SU-DHL-6 (cell line): ENCODE measurements around the gene CATSPER2.
"Not testable (repeated sequence)": the region's sequence is repeated elsewhere in the genome, so short reads cannot be mapped to it uniquely, and the experiment has no call there.

ENCODE experiments used
- H2AFZ ChIP-seq: fragments of 200-600 bp; sonication (generic); 2 replicates; pipeline ENCODE4 v1.6.1; 2014; ENCODE audit warnings: low read depth, mild to moderate bottlenecking, moderate library complexity, mixed read lengths, antibody characterized with exemption, low read length; ENCODE audit not compliant: severe bottlenecking
- H3F3A ChIP-seq: fragments of 200-600 bp; shearing (Covaris generic); 2 replicates; pipeline ENCODE4 v1.6.0; 2016; ENCODE audit warnings: antibody characterized with exemption, mild to moderate bottlenecking; ENCODE audit not compliant: insufficient read depth
- H3K27ac ChIP-seq: fragments of 200-600 bp; sonication (generic); 2 replicates; pipeline ENCODE4 v1.5.1; 2016; ENCODE audit warnings: low read depth, mild to moderate bottlenecking, low read length, moderate library complexity, mixed read lengths
- H3K27me3 ChIP-seq: fragments of 200-600 bp; sonication (generic), shearing (Covaris generic); 2 replicates; pipeline ENCODE4 v1.6.0; 2014; ENCODE audit warnings: mild to moderate bottlenecking, low read length
- H3K36me3 ChIP-seq: fragments of 200-600 bp; sonication (generic); 2 replicates; pipeline ENCODE4 v1.6.1; 2014; ENCODE audit warnings: mild to moderate bottlenecking, low read length, mixed read lengths
- H3K4me2 ChIP-seq: fragments of 300-600, 200-600 bp; shearing (Covaris generic), sonication (generic); 2 replicates; pipeline ENCODE4 v1.6.0; 2014; ENCODE audit warnings: low read length, low read depth, mild to moderate bottlenecking; ENCODE audit not compliant: poor library complexity, severe bottlenecking
- H3K4me3 ChIP-seq: fragments of 200-600 bp; sonication (generic); 2 replicates; pipeline ENCODE4 v1.5.1; 2014; ENCODE audit warnings: antibody characterized with exemption, low read length, mild to moderate bottlenecking, mixed read lengths; ENCODE audit not compliant: insufficient read depth, poor library complexity, severe bottlenecking
- H3K79me2 ChIP-seq: fragments of 200-600 bp; sonication (generic); 2 replicates; pipeline ENCODE4 v1.6.1; 2014; ENCODE audit warnings: mild to moderate bottlenecking, low read length, moderate library complexity; ENCODE audit not compliant: insufficient read depth
- H3K9ac ChIP-seq: fragments of 200-600 bp; sonication (generic); 2 replicates; pipeline ENCODE4 v1.7.0; 2014; ENCODE audit warnings: mild to moderate bottlenecking, low read length
- H3K9me2 ChIP-seq: fragments of 200-600 bp; sonication (generic); replicated peaks from 2 replicates; pipeline ENCODE4 v1.6.1; 2014; ENCODE audit warnings: low read length; ENCODE audit not compliant: insufficient read depth
- H3K9me3 ChIP-seq: fragments of 200-600 bp; sonication (generic); 2 replicates; pipeline ENCODE4 v1.6.1; 2014; ENCODE audit warnings: low read length, mixed read lengths; ENCODE audit not compliant: insufficient read depth
- H4K20me1 ChIP-seq: fragments of 200-600 bp; sonication (generic); 2 replicates; pipeline ENCODE4 v1.6.1; 2014; ENCODE audit warnings: low read depth, mild to moderate bottlenecking, antibody characterized with exemption, low read length, moderate library complexity, mixed read lengths
- EZH2phosphoT487 ChIP-seq: fragments of 200-600 bp; sonication (generic), shearing (Covaris generic); conservative IDR thresholded peaks from 2 replicates; pipeline ENCODE4 v1.6.1; 2018; ENCODE audit warnings: mild to moderate bottlenecking, antibody characterized with exemption, low read length, moderate library complexity, mixed read lengths
- TF ChIP-seq, protein P1 (sequence below): fragments of 200-600 bp; sonication (generic); IDR thresholded peaks from one replicate; pipeline ENCODE4 v1.5.1; 2017; ENCODE audit warnings: antibody characterized with exemption, mild to moderate bottlenecking, low read length, moderate library complexity; ENCODE audit not compliant: insufficient read depth, poor library complexity, severe bottlenecking

Gene CATSPER2

DNA sequence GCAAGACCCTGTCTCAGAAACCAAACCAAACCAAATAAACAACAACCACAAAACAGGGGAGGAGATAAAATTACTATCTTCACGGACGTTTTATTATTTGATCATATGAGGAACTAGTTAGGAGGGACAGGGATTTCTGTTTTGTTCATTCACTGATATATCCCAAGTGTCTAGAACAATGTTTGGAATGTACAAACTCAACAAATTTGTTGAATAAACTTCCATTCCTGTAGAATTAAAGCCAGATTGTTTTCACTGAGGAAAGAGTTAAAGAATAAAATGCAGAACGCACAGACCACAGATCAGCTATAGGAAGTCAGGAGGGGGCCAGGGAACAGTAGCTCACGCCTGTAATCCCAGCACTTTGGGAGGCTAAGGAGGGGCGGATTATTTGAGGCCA lies 23.5 kb downstream of the CATSPER2 start:
- Histone ChIP-seq H3K36me3 (no peaks in the 10 kb centered on the region), H3K4me3 (no peak overlapping the region), H4K20me1 (no peaks in the 10 kb centered on the region), H3K27me3 (no peaks in the 10 kb centered on the region), H3K9me3 (no peaks in the 10 kb centered on the region), H3K27ac (no peak overlapping the region), H3K4me2 (no peak overlapping the region), H3K9me2 (no peaks in the 10 kb centered on the region), H2AFZ (no peak overlapping the region), H3K9ac (no peak overlapping the region), H3F3A (no peaks in the 10 kb centered on the region), H3K79me2 (no peaks in the 10 kb centered on the region)
- TF ChIP-seq EZH2phosphoT487 = no peak
- TF ChIP-seq, protein P1, sequence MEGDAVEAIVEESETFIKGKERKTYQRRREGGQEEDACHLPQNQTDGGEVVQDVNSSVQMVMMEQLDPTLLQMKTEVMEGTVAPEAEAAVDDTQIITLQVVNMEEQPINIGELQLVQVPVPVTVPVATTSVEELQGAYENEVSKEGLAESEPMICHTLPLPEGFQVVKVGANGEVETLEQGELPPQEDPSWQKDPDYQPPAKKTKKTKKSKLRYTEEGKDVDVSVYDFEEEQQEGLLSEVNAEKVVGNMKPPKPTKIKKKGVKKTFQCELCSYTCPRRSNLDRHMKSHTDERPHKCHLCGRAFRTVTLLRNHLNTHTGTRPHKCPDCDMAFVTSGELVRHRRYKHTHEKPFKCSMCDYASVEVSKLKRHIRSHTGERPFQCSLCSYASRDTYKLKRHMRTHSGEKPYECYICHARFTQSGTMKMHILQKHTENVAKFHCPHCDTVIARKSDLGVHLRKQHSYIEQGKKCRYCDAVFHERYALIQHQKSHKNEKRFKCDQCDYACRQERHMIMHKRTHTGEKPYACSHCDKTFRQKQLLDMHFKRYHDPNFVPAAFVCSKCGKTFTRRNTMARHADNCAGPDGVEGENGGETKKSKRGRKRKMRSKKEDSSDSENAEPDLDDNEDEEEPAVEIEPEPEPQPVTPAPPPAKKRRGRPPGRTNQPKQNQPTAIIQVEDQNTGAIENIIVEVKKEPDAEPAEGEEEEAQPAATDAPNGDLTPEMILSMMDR = no peak

DNA sequence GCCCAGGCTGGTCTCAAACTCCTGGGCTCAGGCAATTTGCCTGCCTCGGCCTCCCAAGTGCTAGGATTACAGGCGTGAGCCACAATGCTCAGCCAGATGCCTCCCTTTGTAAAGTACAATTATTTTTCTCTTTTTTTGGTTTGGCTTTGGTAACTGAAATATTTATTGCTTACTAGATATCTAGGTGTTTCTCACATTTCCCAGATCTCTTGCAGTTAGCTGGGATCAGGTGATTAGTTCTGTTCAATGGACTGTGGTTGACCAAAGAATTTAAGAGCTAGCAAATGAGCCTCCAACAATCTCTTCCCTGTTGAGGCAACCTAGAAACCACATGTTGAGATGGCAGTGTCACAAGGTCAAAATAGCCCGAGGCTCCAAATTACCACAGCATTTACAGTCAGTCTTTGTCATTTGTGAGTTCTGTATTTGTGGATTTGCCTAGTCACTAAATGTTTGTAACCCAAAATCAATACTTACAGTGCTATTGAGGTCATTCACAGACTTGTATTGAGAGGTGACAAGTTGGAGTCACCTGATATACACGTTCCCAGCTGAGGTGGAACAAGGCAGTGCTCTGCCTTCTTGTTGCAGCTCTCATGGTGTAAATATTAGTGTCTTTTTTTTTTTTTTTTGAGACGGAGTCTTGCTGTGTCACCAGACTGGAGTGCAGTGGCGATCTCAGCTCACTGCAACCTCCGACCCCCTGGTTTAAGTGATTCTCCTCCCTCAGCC lies 26.4 kb downstream of the CATSPER2 start:
- H3K36me3 ChIP-seq, H3K27ac ChIP-seq, H3K27me3 ChIP-seq, H3K9me3 ChIP-seq, H3K9ac ChIP-seq, H3K79me2 ChIP-seq, H3K4me3 ChIP-seq, H4K20me1 ChIP-seq, H3K9me2 ChIP-seq, H2AFZ ChIP-seq, H3F3A ChIP-seq, H3K4me2 ChIP-seq: not testable (repeated sequence)

DNA sequence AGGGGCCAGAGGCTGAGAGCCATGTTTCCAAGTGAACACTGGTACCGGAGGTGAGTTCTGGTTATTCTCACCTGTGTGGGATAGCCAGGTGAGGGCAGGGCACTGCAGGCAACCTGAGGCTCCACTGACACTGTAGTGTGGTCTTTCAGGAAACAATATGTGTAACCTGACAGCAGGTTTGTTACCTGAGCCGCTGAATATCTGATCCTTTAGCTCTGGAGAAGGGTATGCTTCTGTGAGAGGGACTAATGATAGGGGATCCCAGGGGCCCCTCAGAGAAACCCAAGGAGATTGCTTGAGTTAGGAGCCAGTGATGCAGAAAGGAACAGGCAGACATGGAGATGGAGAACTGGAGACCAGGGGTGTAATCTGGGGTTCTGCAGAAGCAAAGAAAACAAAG lies 29.9 kb downstream of the CATSPER2 start, which contains the start of gene STRC:
TSS of gene STRC (minus strand) at position 101 of the 400 bp plus-strand sequence. CDS start at position 23, 78 bp downstream.
- H3K27me3 ChIP-seq, H4K20me1 ChIP-seq, H3K4me2 ChIP-seq, H3K27ac ChIP-seq, H3K79me2 ChIP-seq, H2AFZ ChIP-seq, H3K9ac ChIP-seq, H3K36me3 ChIP-seq, H3K4me3 ChIP-seq, H3K9me3 ChIP-seq, H3F3A ChIP-seq, H3K9me2 ChIP-seq: not testable (repeated sequence)

DNA sequence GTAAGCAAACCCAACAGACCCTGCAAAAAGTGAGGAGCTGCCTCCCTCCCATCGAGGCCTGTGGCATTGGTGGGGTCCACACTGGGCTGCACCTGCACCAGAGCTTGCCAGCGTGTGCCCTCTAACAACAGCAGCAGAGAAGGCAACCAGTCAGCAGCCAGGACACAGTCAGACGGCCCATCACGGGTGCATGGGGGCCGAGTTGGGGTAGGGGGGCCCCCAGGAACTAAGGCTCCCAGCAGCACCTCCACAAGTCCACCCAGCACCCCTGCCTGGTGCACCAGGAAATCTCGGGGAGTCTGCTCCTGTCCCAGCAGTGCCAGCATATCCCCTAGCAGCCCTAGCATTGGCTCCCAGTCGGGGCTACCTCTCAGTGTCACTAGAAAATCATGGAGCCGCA lies 30.9 kb downstream of the CATSPER2 start:
- H3K79me2 ChIP-seq, H3K9me3 ChIP-seq, H3K27ac ChIP-seq, H4K20me1 ChIP-seq, H3K9me2 ChIP-seq, H2AFZ ChIP-seq, H3K4me2 ChIP-seq, H3F3A ChIP-seq, H3K27me3 ChIP-seq, H3K4me3 ChIP-seq, H3K9ac ChIP-seq, H3K36me3 ChIP-seq: not testable (repeated sequence)

DNA sequence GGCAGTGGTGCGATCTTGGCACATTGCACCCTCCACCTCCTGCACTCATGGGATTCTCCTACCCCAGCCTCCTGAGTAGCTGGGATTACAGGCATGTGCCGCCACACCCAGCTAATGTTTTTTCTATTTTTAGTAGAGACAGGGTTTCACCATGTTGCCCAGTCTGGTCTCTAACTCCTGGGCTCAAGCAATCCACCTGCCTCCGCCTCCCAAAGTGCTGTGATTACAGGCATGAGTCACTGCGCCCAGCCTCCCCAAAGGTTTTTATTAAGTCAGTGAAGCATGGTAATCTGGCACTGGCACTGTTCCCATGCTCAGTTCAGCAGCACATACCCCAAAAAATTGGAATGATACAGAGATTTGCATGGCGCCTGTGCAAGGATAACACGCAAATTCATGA lies 46.4 kb downstream of the CATSPER2 start:
- not testable (repeated sequence) for H3K4me2 ChIP-seq, H3K4me3 ChIP-seq, H3K36me3 ChIP-seq, H3K27me3 ChIP-seq, H3K9ac ChIP-seq, H3F3A ChIP-seq, H3K9me3 ChIP-seq, H4K20me1 ChIP-seq, H3K27ac ChIP-seq, H2AFZ ChIP-seq, H3K79me2 ChIP-seq, H3K9me2 ChIP-seq

DNA sequence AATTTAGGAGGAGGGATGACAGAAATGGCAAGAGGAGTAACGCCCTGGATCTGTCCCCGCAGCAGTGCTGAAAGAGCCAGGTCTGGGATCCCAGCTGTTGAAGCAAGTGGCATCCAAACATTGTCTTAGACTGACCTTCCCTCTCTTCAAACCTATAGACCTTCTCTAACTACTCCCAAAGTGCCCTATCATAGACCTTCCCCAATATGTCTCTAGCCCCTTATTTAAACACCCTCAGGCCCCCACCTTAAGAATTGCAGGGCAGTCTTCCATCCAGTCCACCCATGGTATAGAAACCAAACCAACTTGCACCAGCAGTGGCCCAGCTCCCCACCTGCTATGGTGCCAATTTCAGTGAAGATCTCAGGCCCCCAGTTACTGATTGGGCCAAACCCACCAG lies 48.4 kb downstream of the CATSPER2 start:
- not testable (repeated sequence) for H3K9ac ChIP-seq, H3K36me3 ChIP-seq, H3K4me3 ChIP-seq, H3K4me2 ChIP-seq, H2AFZ ChIP-seq, H3K9me2 ChIP-seq, H3K9me3 ChIP-seq, H3K27me3 ChIP-seq, H3K79me2 ChIP-seq, H3F3A ChIP-seq, H3K27ac ChIP-seq, H4K20me1 ChIP-seq

DNA sequence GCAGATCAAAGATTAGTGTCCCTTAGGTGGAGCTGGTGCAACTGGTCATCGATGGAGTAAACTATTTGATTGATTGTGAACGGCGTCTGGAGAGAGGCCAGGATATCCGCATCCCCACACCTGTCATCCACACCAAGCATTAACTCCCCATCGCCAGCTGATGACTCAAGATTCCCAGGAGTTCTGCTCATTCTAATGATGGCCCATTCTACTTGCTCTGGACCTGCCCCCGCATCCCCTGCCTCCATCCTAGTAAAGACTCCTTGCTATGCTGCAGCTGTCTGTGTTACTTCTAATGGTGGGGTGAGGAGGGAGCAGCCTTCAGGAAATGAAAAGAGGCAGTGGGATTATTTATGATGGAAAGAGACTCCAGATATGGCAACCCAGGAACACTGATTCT lies 49.5 kb downstream of the CATSPER2 start:
- not testable (repeated sequence) for H3K9me3 ChIP-seq, H4K20me1 ChIP-seq, H3K9me2 ChIP-seq, H3K4me2 ChIP-seq, H2AFZ ChIP-seq, H3K36me3 ChIP-seq, H3K9ac ChIP-seq, H3K27me3 ChIP-seq, H3F3A ChIP-seq, H3K4me3 ChIP-seq, H3K27ac ChIP-seq, H3K79me2 ChIP-seq
